Upper lobe of left lung (tissue), 6 donors: ENCODE data around the gene SEC31A. TPM values are rescaled to one million over a fixed set of nuclear protein-coding genes. Genes with fewer than 3 reads are reported as not detected.

Source experiments
- ATAC-seq, 2 donors: fragments of 200-7000 bp; cut with Tn5 transposase; one replicate each; pipeline ENCODE4 v1.9.1; 2022; ENCODE audit warnings: mild to moderate bottlenecking in 2 of 2, moderate library complexity in 2 of 2; ENCODE audit not compliant: low FRiP score in 2 of 2
- DNase-seq, 2 donors: peaks; one replicate each; pipeline ENCODE4 v3.0.0-alpha.2; 2019 to 2020
- H3K27ac ChIP-seq, 4 donors: fragments of 200-600 bp; sonication (generic); one replicate each; pipeline ENCODE4 v1.5.1; 2016 to 2019
- H3K27me3 ChIP-seq, 4 donors: fragments of 200-600 bp; sonication (generic); one replicate each; pipeline ENCODE4 v1.5.1; 2017 to 2019
- H3K36me3 ChIP-seq, 4 donors: fragments of 200-600 bp; sonication (generic); one replicate each; pipeline ENCODE4 v1.5.1; 2016 to 2019
- H3K4me1 ChIP-seq, 4 donors: fragments of 200-600 bp; sonication (generic); one replicate each; pipeline ENCODE4 v1.5.1; 2018 to 2019
- H3K4me3 ChIP-seq, 4 donors: fragments of 200-600 bp; sonication (generic); one replicate each; pipeline ENCODE4 v1.5.1; 2017 to 2019; ENCODE audit warnings: mild to moderate bottlenecking in 2 of 4, moderate library complexity in 1 of 4
- H3K9me3 ChIP-seq, 4 donors: fragments of 200-600 bp; sonication (generic); one replicate each; pipeline ENCODE4 v1.5.1; 2018 to 2019
- CTCF ChIP-seq, 6 experiments: fragments of 450-650 bp in 4 of 6; fragments of 200-600 bp in 2 of 6; sonication (generic) in 2 of 6; IDR thresholded peaks; one replicate each; pipeline ENCODE4 v1.5.1; 2016 to 2019; ENCODE audit warnings: antibody characterized with exemption in 6 of 6
- EP300 ChIP-seq, 4 donors: sonication (generic); formaldehyde crosslinking; IDR thresholded peaks; one replicate each; pipeline ENCODE4 v1.5.1; 2017; ENCODE audit warnings: antibody characterized with exemption in 4 of 4, control low read depth in 2 of 4
- POLR2A ChIP-seq, 4 donors: fragments of 450-650 bp; IDR thresholded peaks; one replicate each; pipeline ENCODE4 v1.5.1; 2016 to 2017; ENCODE audit warnings: antibody characterized with exemption in 4 of 4, mild to moderate bottlenecking in 2 of 4
- POLR2AphosphoS5 ChIP-seq, 2 donors: sonication (generic); formaldehyde crosslinking; IDR thresholded peaks; one replicate each; pipeline ENCODE4 v1.5.1; 2017; ENCODE audit warnings: antibody characterized with exemption in 2 of 2
- WGBS, 2 donors: methylation state at CpG; one replicate each; pipeline ENCODE4 v1.1.5; 2017 to 2018; 5-methylcytosine and 5-hydroxymethylcytosine counted together
- total RNA-seq, 6 donors: library from RNA; depleted of rRNA in 4 of 6; stranded (reverse); fragments of >200 nt in 4 of 6; gene quantifications; one replicate each; pipeline versions ENCODE4 v1.1.0 to v1.2.1, GENCODE V29; 2016 to 2021
- donor health status: DM: no; HTN: no; CAD: no; lungs with moderate emphysema.
- donor health status: DM: no; HTN: yes; CAD: no; lungs with severe emphysema.

The SEC31A gene
- total RNA-seq, 6 donors from 2014 or later, result 128 to 230 (median 160) TPM

GRCh38 chr4:82798168-82799005, 92.6 kb downstream of the SEC31A start, which contains the start of gene SCD5:
TSS of gene SCD5 (minus strand) at chr4:82798796. CDS start at chr4:82798537, 259 bp downstream.
- WGBS, 2 donors, result 0 to 4% methylated on average over 25 to 78 of the region's 94 CpGs
- ATAC-seq, result peak; percentile 76 to 94
- Histone ChIP-seq H3K36me3 (no peaks in the 10 kb centered on the region), H3K4me3 (peak within 1 kb of the TSS; percentile 56 to 75 (median 66)), H3K27ac (peak within 1 kb of the TSS in 3 of 4 donors; percentile 30 to 70 (median 44)), H3K27me3 (peaks cover 0 to 12% (median 4%) of the 10 kb centered on the region in 4 donors), H3K9me3 (no peaks in the 10 kb centered on the region), H3K4me1 (peaks cover 17 to 32% (median 23%) of the 10 kb centered on the region in 4 donors)
- TF ChIP-seq CTCF (IDR thresholded peaks at IDR 0.05) (no peak), EP300 (IDR thresholded peaks at IDR 0.05) (no peak), POLR2AphosphoS5 (IDR thresholded peaks at IDR 0.05) (no peak)
- peak; percentile 50 to 91 for DNase-seq

GRCh38 chr4:82797405-82798111, 93.4 kb downstream of the SEC31A start:
- Histone ChIP-seq H3K4me1 (peaks cover 17 to 32% (median 23%) of the 10 kb centered on the region in 4 donors), H3K9me3 (no peaks in the 10 kb centered on the region), H3K36me3 (no peaks in the 10 kb centered on the region), H3K27ac (peak overlapping the region in 3 of 4 donors; percentile 30 to 70 (median 44)), H3K27me3 (peaks cover 0 to 12% (median 4%) of the 10 kb centered on the region in 4 donors), H3K4me3 (peak overlapping the region; percentile 20 to 75 (median 65))
- 6% methylated on average over 44 of the region's 47 CpGs; no CpG with 5 or more reads in 1 of the 2 donors for WGBS, 2 donors
- DNase-seq (peak in 1 of 2 donors; percentile 85), ATAC-seq (peak in 1 of 2 donors; percentile 40)
- TF ChIP-seq POLR2A (IDR thresholded peaks at IDR 0.05) (no peak), CTCF (IDR thresholded peaks at IDR 0.05) (no peak), EP300 (IDR thresholded peaks at IDR 0.05) (no peak), POLR2AphosphoS5 (IDR thresholded peaks at IDR 0.05) (no peak)

GRCh38 chr4:82797040-82797404, 93.9 kb downstream of the SEC31A start:
- peaks cover 17 to 32% (median 23%) of the 10 kb centered on the region in 4 donors for H3K4me1 ChIP-seq
- H3K9me3 ChIP-seq, result no peaks in the 10 kb centered on the region
- no peak for ATAC-seq
- no peak for TF ChIP-seq EP300 (IDR thresholded peaks at IDR 0.05)
- TF ChIP-seq POLR2A (IDR thresholded peaks at IDR 0.05), result no peak
- H3K4me3 ChIP-seq, result peak overlapping the region; percentile 20 to 75 (median 65)
- 34 to 36% methylated on average over 3 to 6 of the region's 6 CpGs for WGBS, 2 donors
- H3K27me3 ChIP-seq, result peaks cover 0 to 12% (median 4%) of the 10 kb centered on the region in 4 donors
- DNase-seq, result no peak
- peak overlapping the region in 2 of 4 donors; percentile 40 to 44 for H3K27ac ChIP-seq
- H3K36me3 ChIP-seq, result no peaks in the 10 kb centered on the region

GRCh38 chr4:82792912-82793649, 97.9 kb downstream of the SEC31A start:
- peaks cover 0 to 7% (median 2%) of the 10 kb centered on the region in 4 donors for H3K27me3 ChIP-seq
- H3K36me3 ChIP-seq, result no peaks in the 10 kb centered on the region
- DNase-seq (no peak), ATAC-seq (no peak)
- H3K9me3 ChIP-seq, result no peaks in the 10 kb centered on the region
- TF ChIP-seq CTCF (IDR thresholded peaks at IDR 0.05) (no peak), POLR2AphosphoS5 (IDR thresholded peaks at IDR 0.05) (no peak), POLR2A (IDR thresholded peaks at IDR 0.05) (no peak), EP300 (IDR thresholded peaks at IDR 0.05) (no peak)
- H3K27ac ChIP-seq, result no peak overlapping the region
- H3K4me1 ChIP-seq, result peaks cover 10 to 13% (median 11%) of the 10 kb centered on the region in 4 donors
- no peak overlapping the region for H3K4me3 ChIP-seq
- WGBS, 2 donors, result 66 to 67% methylated on average over 6 of the region's 6 CpGs
